ENCODE data around the gene BMPER.

BMPER gene

GRCh38 chr7:34181271-34181958 lies 276.1 kb downstream of the BMPER start:
- DNase-seq (ENCODE audit: low read depth) = no peak

DNA sequence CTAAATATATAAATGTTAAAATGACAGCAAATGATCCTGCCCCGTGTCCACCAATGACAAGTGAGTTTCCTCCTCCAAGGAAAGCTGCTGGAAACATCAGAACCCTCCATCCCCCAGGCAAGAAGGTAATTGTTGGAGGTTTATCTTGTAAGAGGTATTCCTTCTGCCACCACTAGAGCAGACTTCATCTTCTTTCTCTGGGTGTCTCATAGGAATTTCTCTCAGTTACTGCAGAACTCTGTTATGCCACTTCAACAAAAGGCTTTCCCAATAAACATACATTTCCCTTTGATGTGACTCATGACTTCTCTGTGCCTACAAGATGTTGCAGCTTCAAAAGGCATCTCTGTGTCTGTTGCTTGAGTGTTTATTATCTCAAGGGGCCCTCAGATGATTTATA lies 279.1 kb downstream of the BMPER start:
- no peak for DNase-seq (ENCODE audit: low read depth)

- DNase-seq (ENCODE audit: low read depth) = no peak
Measured at GRCh38 chr7:34187798-34188307, 282.5 kb downstream of the BMPER start.

DNA sequence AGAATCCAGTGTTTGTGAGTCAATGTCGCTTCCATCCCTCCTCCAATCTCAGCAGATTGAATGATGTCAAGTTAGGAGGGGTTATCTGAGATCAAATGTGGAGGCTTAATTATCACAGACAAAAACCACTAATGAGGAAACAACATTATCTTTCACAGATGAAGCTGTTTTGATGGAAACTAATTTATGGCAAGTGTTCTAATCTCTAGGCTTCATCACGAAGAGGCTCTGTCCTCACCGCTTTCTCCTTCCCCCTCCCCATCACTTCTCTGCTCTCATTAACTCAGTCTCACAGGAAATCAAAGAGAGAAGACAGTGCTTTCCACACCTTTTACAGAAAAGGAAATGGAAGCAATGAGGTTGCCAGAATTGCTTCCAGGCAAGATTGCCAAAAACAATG lies 283.7 kb downstream of the BMPER start:
- DNase-seq (ENCODE audit: low read depth) = no peak

GRCh38 chr7:34190299-34190698 lies 285.0 kb downstream of the BMPER start:
- no peak for DNase-seq (ENCODE audit: low read depth)

GRCh38 chr7:34191162-34191561 lies 285.8 kb downstream of the BMPER start:
- DNase-seq (ENCODE audit: low read depth) = no peak

DNA sequence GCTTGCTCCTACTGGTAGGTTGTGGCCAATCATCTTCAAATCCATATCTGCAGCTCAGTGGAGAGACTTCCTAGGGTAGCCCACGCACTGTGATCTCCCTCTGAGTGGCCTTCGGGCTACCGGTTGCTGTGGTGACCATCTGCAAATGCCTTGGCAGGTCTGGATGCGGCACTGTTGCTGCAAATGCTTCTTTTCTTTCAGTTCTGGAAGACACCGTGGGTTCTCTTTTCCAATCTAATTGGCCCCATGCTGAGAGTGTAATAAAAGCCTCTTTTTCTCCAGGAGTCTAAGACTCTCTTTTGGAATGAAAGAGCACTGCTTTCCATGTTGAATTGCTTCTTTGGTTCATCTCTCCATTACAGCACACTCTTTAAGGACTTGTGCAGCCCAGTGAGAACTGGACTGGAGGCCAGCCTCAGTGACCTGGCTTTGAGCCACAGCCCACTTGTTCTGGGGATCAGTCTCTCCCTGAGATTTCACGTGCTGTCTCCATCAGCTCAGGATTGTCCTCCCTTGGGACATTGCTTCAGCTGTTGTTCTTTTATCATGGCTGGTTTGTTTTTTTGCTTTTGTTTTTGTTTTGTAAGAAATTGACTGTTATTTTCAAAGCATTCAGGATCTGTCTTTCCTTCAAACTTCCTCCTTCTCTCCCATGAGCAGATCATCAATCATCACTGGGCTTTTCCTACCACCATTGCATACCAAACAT lies 286.6 kb downstream of the BMPER start:
- DNase-seq (ENCODE audit: low read depth) = no peak

- DNase-seq (ENCODE audit: low read depth) = no peak
Measured at GRCh38 chr7:34192906-34193305, 287.6 kb downstream of the BMPER start.

DNA sequence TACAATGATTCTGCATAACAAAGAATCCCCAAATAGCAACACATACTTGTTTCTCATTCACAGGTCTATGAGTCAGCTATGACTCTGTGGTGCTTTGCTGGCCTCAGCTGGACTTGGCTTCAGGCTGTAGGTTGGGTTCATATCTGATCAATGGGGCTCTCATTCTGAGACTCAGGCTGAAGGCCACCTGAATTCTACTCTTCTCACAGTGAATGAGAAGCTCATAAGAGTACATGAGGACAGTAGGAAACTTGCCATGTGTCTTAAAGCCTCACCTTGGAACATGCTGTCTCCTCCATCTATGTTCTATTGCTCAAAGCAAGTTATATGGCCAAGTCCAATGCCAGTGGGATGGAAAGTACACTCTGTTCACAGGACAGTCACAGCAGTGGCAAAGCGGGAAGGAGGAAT lies 292.9 kb downstream of the BMPER start:
- no peak for DNase-seq (ENCODE audit: low read depth)

Data from fibroblast of the conjunctiva (primary cell).